GM12878 (cell line): ENCODE results near the gene CCNL2. TPM values are rescaled to one million over a fixed set of nuclear protein-coding genes. Genes with fewer than 3 reads are reported as not detected.

Source experiments
- ATAC-seq: fragments of 200-7000 bp; cut with Tn5 transposase; 3 replicates; pipeline ENCODE4 v1.9.1; 2020; ENCODE audit warnings: mild to moderate bottlenecking, moderate library complexity
- BruUV-seq: library from RNA; stranded (reverse); fragments of 400-500 nt; replicated peaks from 2 replicates; lab custom pipeline; 2021; lab: Mats Ljungman, UMichigan
- CTCF ChIA-PET: fragments of 300-600 bp; sonication (Branson Sonifier 250); formaldehyde crosslinking; extraction: SDS; loops from one replicate; lab custom pipeline; 2021; ENCODE audit warnings: inconsistent platforms; lab: Yijun Ruan, JAX
- POLR2A ChIA-PET: fragments of 350-600 bp; formaldehyde crosslinking; extraction: SDS; loops from one replicate; lab custom pipeline; 2021; ENCODE audit warnings: inconsistent platforms; lab: Charles Lee
- RAD21 ChIA-PET: fragments of 300-600 bp; sonication (Branson Sonifier 250); formaldehyde crosslinking; loops from one replicate; lab custom pipeline; 2023; ENCODE audit warnings: antibody characterized with exemption; ENCODE audit not compliant: unreplicated experiment; lab: Charles Lee
- SMC1A ChIA-PET: fragments of 300-600 bp; sonication (Branson Sonifier 250); formaldehyde crosslinking; loops from one replicate; lab custom pipeline; 2023; ENCODE audit not compliant: unreplicated experiment, uncharacterized antibody; lab: Charles Lee
- DNase-seq: peaks from one replicate; pipeline ENCODE4 v3.0.0-alpha.2; 2011; ENCODE audit warnings: low read depth, low spot score
- FAIRE-seq: peaks from 3 replicates; lab custom pipeline; 2011; peaks lifted over from hg19 to GRCh38; lab: Jason Lieb, UNC
- H2AFZ ChIP-seq: 2 replicates; pipeline ENCODE4 v1.6.0; 2011; ENCODE audit warnings: low read depth, low read length, control low read depth; ENCODE audit not compliant: control insufficient read depth
- H3K27ac ChIP-seq: 2 replicates; pipeline ENCODE4 v1.5.1; 2011; ENCODE audit warnings: control low read depth; ENCODE audit not compliant: control insufficient read depth, insufficient read depth
- H3K27me3 ChIP-seq, 2 experiments: replicated peaks in 1 of 2; 2 replicates each; pipeline versions ENCODE4 v1.6.0 to v1.6.1; 2011; ENCODE audit warnings: low read length in 1 of 2; ENCODE audit not compliant: control insufficient read depth in 2 of 2, insufficient read depth in 2 of 2
- H3K36me3 ChIP-seq, 2 experiments: 2 replicates each; pipeline ENCODE4 v1.5.1; 2011; ENCODE audit warnings: low read length in 1 of 2; ENCODE audit not compliant: control insufficient read depth in 2 of 2, insufficient read depth in 2 of 2
- H3K4me1 ChIP-seq: 2 replicates; pipeline ENCODE4 v1.6.1; 2011; ENCODE audit warnings: mild to moderate bottlenecking, low read length, moderate library complexity, mixed read lengths; ENCODE audit not compliant: control insufficient read depth, insufficient read depth
- H3K4me2 ChIP-seq: 2 replicates; pipeline ENCODE4 v1.6.0; 2011; ENCODE audit warnings: control low read depth; ENCODE audit not compliant: control insufficient read depth, insufficient read depth
- H3K4me3 ChIP-seq: fragments of 200-600 bp; sonication (generic); 2 replicates; pipeline ENCODE4 v1.5.1; 2016
- H3K79me2 ChIP-seq: 2 replicates; pipeline ENCODE4 v1.6.0; 2011; ENCODE audit warnings: low read length; ENCODE audit not compliant: control insufficient read depth, insufficient read depth
- H3K9ac ChIP-seq: 2 replicates; pipeline ENCODE4 v1.8.0; 2011; ENCODE audit warnings: low read length, control low read depth, mixed read lengths; ENCODE audit not compliant: control insufficient read depth, insufficient read depth
- H3K9me3 ChIP-seq: replicated peaks from 3 replicates; pipeline ENCODE4 v1.5.1; 2011; ENCODE audit warnings: mild to moderate bottlenecking, low read length; ENCODE audit not compliant: control insufficient read depth, insufficient read depth
- H4K20me1 ChIP-seq: 2 replicates; pipeline ENCODE4 v1.6.0; 2011; ENCODE audit not compliant: control insufficient read depth, insufficient read depth
- HDAC6 ChIP-seq: fragments of 200-600 bp; sonication (generic); IDR thresholded peaks from one replicate; pipeline ENCODE4 v1.8.0; 2017; ENCODE audit warnings: antibody characterized with exemption; ENCODE audit not compliant: unreplicated experiment
- JUND ChIP-seq: IDR thresholded peaks from 2 replicates; pipeline ENCODE4 v1.6.1; 2012; ENCODE audit warnings: low read depth, mild to moderate bottlenecking, low read length, improper control_type of control experiment, moderate library complexity
- MXI1 ChIP-seq: fragments of 150-350 bp; IDR thresholded peaks from 2 replicates; pipeline ENCODE4 v1.6.1; 2011; ENCODE audit warnings: low read depth, mild to moderate bottlenecking, inconsistent platforms, low read length, improper control_type of control experiment
- POU2F2 ChIP-seq: IDR thresholded peaks from 3 replicates; pipeline ENCODE4 v1.6.1; 2011; ENCODE audit warnings: low read depth, mild to moderate bottlenecking, low read length, borderline replicate concordance
- SP1 ChIP-seq: IDR thresholded peaks from one replicate; pipeline ENCODE4 v1.6.1; 2011; ENCODE audit warnings: low read depth, low read length
- TCF7 ChIP-seq: IDR thresholded peaks from 2 replicates; pipeline ENCODE4 v1.6.1; 2014; ENCODE audit warnings: antibody characterized with exemption, borderline replicate concordance
- ZZZ3 ChIP-seq: IDR thresholded peaks from 2 replicates; pipeline ENCODE4 v1.6.1; 2011; ENCODE audit warnings: low read depth; ENCODE audit not compliant: control insufficient read depth, insufficient read length
- WGBS: methylation state at CpG from one replicate; pipeline ENCODE4 v1.1.6; 2016; ENCODE audit warnings: low lambda C conversion rate; ENCODE audit not compliant: insufficient replicate concordance, insufficient coverage; ENCODE audit errors: missing lambda C conversion rate; 5-methylcytosine and 5-hydroxymethylcytosine counted together
- in situ Hi-C: fragments of 300-500 bp; cut with MboI; formaldehyde crosslinking; loops from 9 replicates; pipeline ENCODE4 v1.14.3; 2018; ENCODE audit warnings: mixed read lengths
- intact Hi-C: fragments of 100-400 bp; cut with micrococcal nuclease; formaldehyde crosslinking; loops from one replicate; pipeline ENCODE4 v1.14.2; 2022; ENCODE audit not compliant: unreplicated experiment
- polyA plus RNA-seq, 11 experiments: library from polyadenylated mRNA; depleted of rRNA in 4 of 11; unstranded in 6 of 11; stranded (reverse) in 5 of 11; fragments of >200 nt; fragmentation: Nextera tagmentation in 4 of 11; fragmentation: Illumina TruSeq in 1 of 11; extraction: Ambion mirVana in 4 of 11; extraction: Trizol in 1 of 11; gene quantifications; 1 replicate in 1 of 11; 2 replicates in 10 of 11; pipeline versions ENCODE4 v1.2.1 to v1.2.3, GENCODE V29; 2011 to 2016; ENCODE audit warnings: inconsistent platforms in 2 of 11, missing spikeins in 2 of 11, low read depth in 1 of 11
- total RNA-seq, 4 experiments: library from RNA; depleted of rRNA in 3 of 4; stranded (reverse); fragments of >200 nt in 3 of 4; fragmentation: Illumina TruSeq in 1 of 4; extraction: Trizol in 1 of 4; gene quantifications; 2 replicates each; pipeline versions ENCODE4 v1.2.1 to v1.2.3, GENCODE V29; 2013 to 2021
- TF ChIP-seq, protein P1 (sequence below): fragments of 450-650 bp; IDR thresholded peaks from 2 replicates; pipeline ENCODE4 v1.6.1; 2016; ENCODE audit warnings: mild to moderate bottlenecking
- TF ChIP-seq, protein P2 (sequence below): fragments of 450-650 bp; IDR thresholded peaks from 2 replicates; pipeline ENCODE4 v1.6.1; 2016; ENCODE audit warnings: mild to moderate bottlenecking
- TF ChIP-seq, protein P3 (sequence below): IDR thresholded peaks from 2 replicates; pipeline ENCODE4 v1.6.1; 2011; ENCODE audit warnings: low read depth, low read length, improper control_type of control experiment, borderline replicate concordance
- TF ChIP-seq, protein P4 (sequence below): IDR thresholded peaks from 2 replicates; pipeline ENCODE4 v1.6.1; 2012; ENCODE audit warnings: low read depth, low read length, improper control_type of control experiment

CCNL2 gene
- total and polyA plus RNA-seq, 10 of the 15 experiments (the other 5 are each of a cell fraction or from before 2014, with no cell fraction given), result 2.1 to 143 (median 101) TPM

DNA sequence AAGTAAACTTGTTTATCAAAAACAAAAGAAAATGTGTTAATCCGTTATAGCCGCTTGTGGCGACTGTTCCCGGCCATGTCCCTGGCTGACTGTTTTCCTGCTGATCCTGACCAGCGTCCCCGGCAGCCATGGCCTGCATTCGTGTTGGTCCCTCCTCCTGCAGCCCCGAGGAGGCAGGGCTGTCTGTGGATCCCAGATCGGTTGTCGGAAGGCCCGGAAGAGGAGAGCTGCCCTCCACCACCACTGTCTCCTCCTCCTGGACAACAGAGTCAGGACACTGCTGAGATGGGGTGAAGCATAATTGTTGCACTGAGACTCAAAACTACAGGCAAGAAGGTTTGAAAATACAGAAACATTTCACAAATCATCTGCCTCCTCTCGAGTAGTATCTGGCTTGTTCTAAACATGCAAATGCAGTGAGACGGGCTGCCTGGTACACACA lies 37.1 kb downstream of the CCNL2 start:
- SMC1A ChIA-PET, result no interaction called here
- in situ Hi-C loops (no loop called here), intact Hi-C loops (no loop called here)
- FAIRE-seq (no peak), DNase-seq (no peak), ATAC-seq (peak; percentile 37; the same call in 1 of the 3 replicates)
- no peaks in the 10 kb centered on the region for H4K20me1 ChIP-seq
- no peaks in the 10 kb centered on the region for H3K36me3 ChIP-seq
- no peak overlapping the region for H3K4me2 ChIP-seq
- H3K79me2 ChIP-seq, result no peaks in the 10 kb centered on the region
- no TSS peak for BruUV-seq
- POLR2A ChIA-PET, result no interaction called here
- peaks cover 5% of the 10 kb centered on the region for H3K4me1 ChIP-seq
- 17% methylated on average over 13 of the region's 13 CpGs for WGBS
- CTCF ChIA-PET, result no interaction called here
- peaks cover under 1% of the 10 kb centered on the region; the same call in 1 of the 3 replicates for H3K9me3 ChIP-seq
- TF ChIP-seq, protein P1, sequence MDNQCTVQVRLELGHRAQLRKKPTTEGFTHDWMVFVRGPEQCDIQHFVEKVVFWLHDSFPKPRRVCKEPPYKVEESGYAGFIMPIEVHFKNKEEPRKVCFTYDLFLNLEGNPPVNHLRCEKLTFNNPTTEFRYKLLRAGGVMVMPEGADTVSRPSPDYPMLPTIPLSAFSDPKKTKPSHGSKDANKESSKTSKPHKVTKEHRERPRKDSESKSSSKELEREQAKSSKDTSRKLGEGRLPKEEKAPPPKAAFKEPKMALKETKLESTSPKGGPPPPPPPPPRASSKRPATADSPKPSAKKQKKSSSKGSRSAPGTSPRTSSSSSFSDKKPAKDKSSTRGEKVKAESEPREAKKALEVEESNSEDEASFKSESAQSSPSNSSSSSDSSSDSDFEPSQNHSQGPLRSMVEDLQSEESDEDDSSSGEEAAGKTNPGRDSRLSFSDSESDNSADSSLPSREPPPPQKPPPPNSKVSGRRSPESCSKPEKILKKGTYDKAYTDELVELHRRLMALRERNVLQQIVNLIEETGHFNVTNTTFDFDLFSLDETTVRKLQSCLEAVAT, result 0 out of 2 replicates have a peak, but pooled peaks have one; percentile 37
- TF ChIP-seq POU2F2 (0 out of 3 replicates have a peak, but pooled peaks have one; percentile 11), TCF7 (no peak)
- no peak overlapping the region for H3K27ac ChIP-seq
- no peak overlapping the region for H3K9ac ChIP-seq
- no peak overlapping the region for H2AFZ ChIP-seq
- RAD21 ChIA-PET, result no interaction called here
- H3K4me3 ChIP-seq, result no peak overlapping the region
- H3K27me3 ChIP-seq, result no peaks in the 10 kb centered on the region

DNA sequence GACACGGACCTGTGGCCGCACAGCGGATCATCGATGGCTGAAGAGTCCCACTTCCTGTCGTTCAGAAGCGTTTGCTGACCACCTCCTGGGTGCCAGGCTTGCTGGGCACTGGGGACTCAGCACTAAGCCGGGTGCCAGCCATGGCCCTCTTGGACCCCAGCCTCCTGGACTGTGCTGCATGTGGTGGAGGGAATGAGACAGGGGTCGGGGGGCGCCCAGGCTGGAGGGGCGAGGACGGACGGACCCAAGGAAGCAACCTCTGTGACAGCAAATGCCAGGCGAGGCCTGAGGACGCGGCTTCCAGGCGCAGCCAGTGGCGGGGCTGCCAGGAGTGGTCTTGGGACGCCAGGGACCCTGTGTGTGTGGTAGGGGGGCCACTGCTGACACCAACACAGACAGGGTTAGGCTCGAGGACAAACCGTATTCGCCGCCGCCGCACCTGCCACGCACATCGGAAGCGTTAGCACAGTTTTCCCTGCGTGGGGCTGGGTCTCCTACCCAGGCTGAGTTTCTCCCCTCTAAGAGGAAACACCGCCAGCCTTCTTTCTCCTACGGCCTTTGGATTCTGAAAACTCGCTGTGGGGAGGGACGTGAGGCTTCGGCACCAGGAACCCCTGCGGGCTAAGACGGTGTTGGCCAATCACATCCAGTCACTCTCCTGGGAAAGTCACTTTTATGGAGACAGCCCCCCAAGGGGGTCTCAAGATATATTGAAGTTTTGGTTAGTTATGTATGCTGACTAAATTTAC lies 37.7 kb downstream of the CCNL2 start:
- Histone ChIP-seq H3K27ac (no peak overlapping the region), H3K36me3 (no peaks in the 10 kb centered on the region), H3K4me3 (no peak overlapping the region), H3K27me3 (no peaks in the 10 kb centered on the region), H3K4me2 (no peak overlapping the region), H3K4me1 (peaks cover 5% of the 10 kb centered on the region), H3K9ac (no peak overlapping the region), H2AFZ (no peak overlapping the region), H3K79me2 (no peaks in the 10 kb centered on the region), H3K9me3 (no peaks in the 10 kb centered on the region; the same call in 2 of the 3 replicates), H4K20me1 (no peaks in the 10 kb centered on the region)
- in situ Hi-C loops, result no loop called here
- no TSS peak for BruUV-seq
- no peak for DNase-seq
- no peak for ATAC-seq
- FAIRE-seq, result no peak
- ChIA-PET CTCF (no interaction called here), POLR2A (no interaction called here), SMC1A (no interaction called here), RAD21 (no interaction called here)
- intact Hi-C loops, result no loop called here
- 72% methylated on average over 35 of the region's 35 CpGs for WGBS
- TF ChIP-seq, protein P2, sequence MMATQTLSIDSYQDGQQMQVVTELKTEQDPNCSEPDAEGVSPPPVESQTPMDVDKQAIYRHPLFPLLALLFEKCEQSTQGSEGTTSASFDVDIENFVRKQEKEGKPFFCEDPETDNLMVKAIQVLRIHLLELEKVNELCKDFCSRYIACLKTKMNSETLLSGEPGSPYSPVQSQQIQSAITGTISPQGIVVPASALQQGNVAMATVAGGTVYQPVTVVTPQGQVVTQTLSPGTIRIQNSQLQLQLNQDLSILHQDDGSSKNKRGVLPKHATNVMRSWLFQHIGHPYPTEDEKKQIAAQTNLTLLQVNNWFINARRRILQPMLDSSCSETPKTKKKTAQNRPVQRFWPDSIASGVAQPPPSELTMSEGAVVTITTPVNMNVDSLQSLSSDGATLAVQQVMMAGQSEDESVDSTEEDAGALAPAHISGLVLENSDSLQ, result no peak
- TF ChIP-seq, protein P3, sequence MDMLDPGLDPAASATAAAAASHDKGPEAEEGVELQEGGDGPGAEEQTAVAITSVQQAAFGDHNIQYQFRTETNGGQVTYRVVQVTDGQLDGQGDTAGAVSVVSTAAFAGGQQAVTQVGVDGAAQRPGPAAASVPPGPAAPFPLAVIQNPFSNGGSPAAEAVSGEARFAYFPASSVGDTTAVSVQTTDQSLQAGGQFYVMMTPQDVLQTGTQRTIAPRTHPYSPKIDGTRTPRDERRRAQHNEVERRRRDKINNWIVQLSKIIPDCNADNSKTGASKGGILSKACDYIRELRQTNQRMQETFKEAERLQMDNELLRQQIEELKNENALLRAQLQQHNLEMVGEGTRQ, result no peak
- TF ChIP-seq ZZZ3, result no peak
- TF ChIP-seq JUND, result no peak
- no peak for TF ChIP-seq SP1
- TF ChIP-seq MXI1, result no peak
- TF ChIP-seq HDAC6, result no peak
- TF ChIP-seq, protein P4, sequence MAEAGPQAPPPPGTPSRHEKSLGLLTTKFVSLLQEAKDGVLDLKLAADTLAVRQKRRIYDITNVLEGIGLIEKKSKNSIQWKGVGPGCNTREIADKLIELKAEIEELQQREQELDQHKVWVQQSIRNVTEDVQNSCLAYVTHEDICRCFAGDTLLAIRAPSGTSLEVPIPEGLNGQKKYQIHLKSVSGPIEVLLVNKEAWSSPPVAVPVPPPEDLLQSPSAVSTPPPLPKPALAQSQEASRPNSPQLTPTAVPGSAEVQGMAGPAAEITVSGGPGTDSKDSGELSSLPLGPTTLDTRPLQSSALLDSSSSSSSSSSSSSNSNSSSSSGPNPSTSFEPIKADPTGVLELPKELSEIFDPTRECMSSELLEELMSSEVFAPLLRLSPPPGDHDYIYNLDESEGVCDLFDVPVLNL, result no peak
